PFSK-1 (cell line): ENCODE measurements around the gene SSTR1.

Source experiments
- FOXP2 ChIP-seq: optimal IDR thresholded peaks from 2 replicates; pipeline ENCODE3; 2011; ENCODE audit warnings: borderline replicate concordance, control low read depth, inconsistent platforms; ENCODE audit not compliant: insufficient read depth; ENCODE audit errors: extremely low read length, extremely low read depth
- POLR2AphosphoS5 ChIP-seq: IDR thresholded peaks from 2 replicates; pipeline ENCODE4 v1.6.1; 2012; ENCODE audit warnings: low read depth, mild to moderate bottlenecking, control low read depth, low read length, moderate library complexity
- REST ChIP-seq, 2 experiments: IDR thresholded peaks; 2 replicates each; pipeline versions ENCODE4 v1.6.1 to v1.8.0; 2011 to 2012; ENCODE audit warnings: low read depth in 2 of 2, low read length in 2 of 2, control low read depth in 1 of 2, inconsistent platforms in 1 of 2, mild to moderate bottlenecking in 1 of 2, moderate library complexity in 1 of 2; ENCODE audit not compliant: insufficient read depth in 1 of 2
- TAF1 ChIP-seq: IDR thresholded peaks from 2 replicates; pipeline ENCODE4 v1.6.1; 2012; ENCODE audit warnings: low read length, control low read depth, borderline replicate concordance; ENCODE audit not compliant: insufficient read depth

GRCh38 chr14:38243696-38244240 lies 36.1 kb downstream of the SSTR1 start:
- no peak for TF ChIP-seq POLR2AphosphoS5
- no peak for TF ChIP-seq REST (IDR thresholded peaks at IDR 0.05; ENCODE audit: insufficient read depth in 1 of 2, low read depth in 2 of 2, low read length in 2 of 2)
- no peak for TF ChIP-seq TAF1
- TF ChIP-seq FOXP2, result no peak
